Activated naive CD4-positive, alpha-beta T cell treated with anti-CD3 and anti-CD28 coated beads for 36 hours (primary cell): ENCODE results near the gene NDST1. TPM values are rescaled to one million over a fixed set of nuclear protein-coding genes. Genes with fewer than 3 reads are reported as not detected.
"Not testable (repeated sequence)": the region's sequence is repeated elsewhere in the genome, so short reads cannot be mapped to it uniquely, and the experiment has no call there.

ENCODE experiments used
- CTCF ChIA-PET: fragments of 350-600 bp; sonication (Branson Sonifier 250); formaldehyde crosslinking; loops from one replicate; lab custom pipeline; 2021; ENCODE audit warnings: antibody characterized with exemption; lab: Charles Lee
- DNase-seq: peaks from one replicate; pipeline ENCODE4 v3.0.0-alpha.2; 2020
- H3K27ac Mint-ChIP-seq: one replicate; pipeline ENCODE4 v1.8.0; 2021; ENCODE audit warnings: mild to moderate bottlenecking, mixed read lengths
- H3K27me3 Mint-ChIP-seq: one replicate; pipeline ENCODE4 v1.8.0; 2021; ENCODE audit warnings: low read depth, mixed read lengths
- H3K36me3 Mint-ChIP-seq: one replicate; pipeline ENCODE4 v1.8.0; 2021; ENCODE audit warnings: low read depth, mixed read lengths
- H3K4me1 Mint-ChIP-seq: one replicate; pipeline ENCODE4 v1.8.0; 2021; ENCODE audit warnings: low read depth, mixed read lengths
- H3K4me3 Mint-ChIP-seq: one replicate; pipeline ENCODE4 v1.8.0; 2021; ENCODE audit warnings: mild to moderate bottlenecking, moderate library complexity, mixed read lengths
- H3K9me3 Mint-ChIP-seq: one replicate; pipeline ENCODE4 v1.8.0; 2021; ENCODE audit warnings: mixed read lengths
- intact Hi-C: fragments of 100-400 bp; cut with micrococcal nuclease; formaldehyde crosslinking; loops from one replicate; pipeline ENCODE4 v1.15.1; 2023
- total RNA-seq, 2 experiments: library from RNA; stranded (reverse); gene quantifications; one replicate each; pipeline ENCODE4 v1.2.3, GENCODE V29; 2021

NDST1 gene
- total RNA-seq, 2 experiments from 2014 or later, result 2.4 to 3.3 TPM

DNA sequence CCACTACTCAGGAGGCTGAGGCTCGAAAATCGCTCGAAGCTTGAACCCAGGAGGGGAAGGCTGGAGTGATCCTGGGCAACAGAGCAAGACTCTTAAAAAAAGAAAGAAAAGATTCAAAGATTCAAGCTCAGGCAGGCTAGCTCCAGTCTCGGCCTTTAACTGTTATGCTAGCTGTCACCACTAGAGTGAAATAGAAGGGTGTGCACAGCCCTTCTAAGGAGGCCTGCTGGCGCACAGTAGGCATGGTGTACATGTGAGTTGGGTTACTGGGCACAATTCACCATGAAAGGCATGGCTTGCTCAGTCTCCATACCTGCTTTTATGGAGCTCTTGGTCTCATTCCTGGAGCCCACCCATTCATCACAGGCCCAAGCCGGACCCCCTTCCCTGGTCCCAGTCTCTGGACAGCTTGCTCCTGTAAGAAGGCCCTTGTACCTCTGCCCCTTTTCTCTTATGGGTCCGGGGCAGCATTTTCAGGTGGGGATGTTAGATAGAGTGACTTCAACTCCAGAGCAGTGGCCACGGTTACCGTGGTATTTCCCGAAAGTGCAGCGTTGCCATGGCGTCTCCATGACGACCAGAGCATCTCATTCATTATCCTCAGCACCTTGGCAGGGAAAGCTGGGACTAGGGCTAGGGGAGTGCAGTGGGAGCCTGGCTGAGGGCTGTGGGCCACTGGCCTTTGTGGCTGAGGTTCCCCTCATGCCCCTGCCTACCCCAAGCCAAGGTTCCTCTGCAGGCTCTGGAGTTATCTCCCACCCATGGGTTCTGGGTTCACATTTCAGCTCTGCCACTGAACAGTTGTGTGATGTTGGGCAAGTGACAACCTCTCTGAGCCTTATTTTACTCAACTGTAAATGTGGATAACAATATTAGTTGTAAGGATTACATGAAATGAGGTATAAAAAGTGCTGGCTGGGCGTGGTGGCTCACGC lies 5.7 kb downstream of the NDST1 start:
- CTCF ChIA-PET, result interaction anchor here (1.1 to 1.4 kb wide), 2 partner anchors 45 to 139 kb away, joined by 4 read pairs; no protein-coding TSS in a partner anchor
- H3K9me3 Mint-ChIP-seq, result no peaks in the 10 kb centered on the region

DNA sequence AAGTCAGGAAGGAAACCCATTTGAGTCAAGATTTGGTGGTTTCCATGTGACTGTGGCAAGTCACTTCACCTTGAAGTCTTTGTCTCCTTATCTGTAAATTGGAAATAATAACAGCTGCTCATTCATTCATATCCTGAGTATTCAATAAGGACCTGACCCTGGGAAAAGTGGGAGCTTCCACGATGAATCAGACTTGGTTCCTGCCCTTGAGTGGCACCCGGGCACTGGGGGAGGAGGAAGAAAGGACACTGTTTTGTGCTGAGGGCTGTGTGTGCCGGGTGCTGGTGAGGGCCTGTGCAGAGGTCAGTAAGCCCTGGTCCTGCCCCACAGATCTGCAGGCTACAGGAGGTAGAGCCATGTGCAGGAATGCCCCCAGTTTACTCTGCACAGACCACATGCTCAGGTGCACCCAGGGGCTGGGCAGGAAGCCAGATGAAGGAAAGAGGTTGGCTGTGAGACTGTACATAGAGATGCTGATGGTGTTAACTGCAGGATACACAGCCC lies 6.8 kb downstream of the NDST1 start:
- CTCF ChIA-PET, result interaction anchor here (1.1 kb wide), 1 partner anchor 44 kb away, joined by 4 read pairs; no protein-coding TSS in a partner anchor
- H3K9me3 Mint-ChIP-seq, result no peaks in the 10 kb centered on the region
- intact Hi-C loops, result no loop called here

More for the DNA sequence above, 5.7 kb downstream of the NDST1 start:
- Mint-ChIP-seq H3K4me1 (no peaks in the 10 kb centered on the region), H3K27ac (no peak overlapping the region), H3K4me3 (no peak overlapping the region), H3K36me3 (no peaks in the 10 kb centered on the region), H3K27me3 (no peaks in the 10 kb centered on the region)
- intact Hi-C loops, result no loop called here
- DNase-seq, result no peak

DNA sequence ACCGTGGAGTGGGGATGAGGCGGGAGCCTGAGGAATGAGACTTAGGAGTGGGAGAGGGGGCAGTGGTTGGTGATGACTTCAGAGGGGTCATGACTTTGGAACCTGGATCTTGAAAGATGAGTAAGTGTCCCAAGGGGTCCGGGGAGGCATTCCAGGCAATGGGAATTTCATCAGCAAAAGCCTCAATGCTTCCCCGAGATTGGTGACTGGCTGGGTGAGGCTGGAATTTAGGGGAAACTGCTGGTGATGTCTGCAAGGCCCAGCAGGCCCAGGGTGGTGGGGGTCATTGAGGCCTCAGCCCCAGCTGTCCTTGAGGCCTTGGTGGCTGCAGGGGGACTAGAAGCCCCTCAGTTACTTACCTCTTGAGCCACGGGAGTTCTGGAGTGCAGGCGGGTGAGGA lies 7.5 kb downstream of the NDST1 start:
- H3K36me3 Mint-ChIP-seq, result no peaks in the 10 kb centered on the region

More for the DNA sequence above, 6.8 kb downstream of the NDST1 start:
- Mint-ChIP-seq H3K36me3 (no peaks in the 10 kb centered on the region), H3K27ac (no peak overlapping the region), H3K4me1 (no peaks in the 10 kb centered on the region), H3K27me3 (no peaks in the 10 kb centered on the region), H3K4me3 (no peak overlapping the region)
- no peak for DNase-seq

DNA sequence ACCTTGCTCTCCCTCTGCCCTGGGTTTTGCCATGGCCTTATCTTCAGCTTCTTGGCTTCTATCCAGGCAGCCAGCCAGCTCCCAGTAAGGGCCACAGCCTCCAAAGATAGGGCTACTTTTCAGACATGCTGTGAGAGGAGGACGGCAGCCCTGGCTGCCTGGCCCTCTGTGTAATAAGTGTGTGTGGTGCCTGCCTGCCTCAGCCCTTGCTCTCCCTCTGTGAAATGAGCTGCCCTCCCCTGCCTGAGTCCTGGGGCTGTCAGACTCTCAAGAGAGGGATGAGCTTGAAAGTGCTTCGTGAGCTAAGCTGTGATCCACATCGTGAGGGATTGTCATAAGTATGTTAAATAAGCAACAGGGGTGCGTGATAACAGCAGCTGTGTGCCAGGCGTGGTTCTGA lies 8.1 kb downstream of the NDST1 start:
- CTCF ChIA-PET, result interaction anchor here (0.8 to 1.5 kb wide), 2 partner anchors 26 to 46 kb away, joined by 3 to 4 read pairs; no protein-coding TSS in a partner anchor

More for the DNA sequence above, 7.5 kb downstream of the NDST1 start:
- H3K27me3 Mint-ChIP-seq, result no peaks in the 10 kb centered on the region
- intact Hi-C loops, result no loop called here
- no peak overlapping the region for H3K27ac Mint-ChIP-seq
- no peak for DNase-seq
- CTCF ChIA-PET, result interaction anchor here (0.8 to 1.5 kb wide), 2 partner anchors 27 to 46 kb away, joined by 3 to 4 read pairs; no protein-coding TSS in a partner anchor
- no peaks in the 10 kb centered on the region for H3K9me3 Mint-ChIP-seq
- H3K4me3 Mint-ChIP-seq, result no peak overlapping the region
- no peaks in the 10 kb centered on the region for H3K4me1 Mint-ChIP-seq

DNA sequence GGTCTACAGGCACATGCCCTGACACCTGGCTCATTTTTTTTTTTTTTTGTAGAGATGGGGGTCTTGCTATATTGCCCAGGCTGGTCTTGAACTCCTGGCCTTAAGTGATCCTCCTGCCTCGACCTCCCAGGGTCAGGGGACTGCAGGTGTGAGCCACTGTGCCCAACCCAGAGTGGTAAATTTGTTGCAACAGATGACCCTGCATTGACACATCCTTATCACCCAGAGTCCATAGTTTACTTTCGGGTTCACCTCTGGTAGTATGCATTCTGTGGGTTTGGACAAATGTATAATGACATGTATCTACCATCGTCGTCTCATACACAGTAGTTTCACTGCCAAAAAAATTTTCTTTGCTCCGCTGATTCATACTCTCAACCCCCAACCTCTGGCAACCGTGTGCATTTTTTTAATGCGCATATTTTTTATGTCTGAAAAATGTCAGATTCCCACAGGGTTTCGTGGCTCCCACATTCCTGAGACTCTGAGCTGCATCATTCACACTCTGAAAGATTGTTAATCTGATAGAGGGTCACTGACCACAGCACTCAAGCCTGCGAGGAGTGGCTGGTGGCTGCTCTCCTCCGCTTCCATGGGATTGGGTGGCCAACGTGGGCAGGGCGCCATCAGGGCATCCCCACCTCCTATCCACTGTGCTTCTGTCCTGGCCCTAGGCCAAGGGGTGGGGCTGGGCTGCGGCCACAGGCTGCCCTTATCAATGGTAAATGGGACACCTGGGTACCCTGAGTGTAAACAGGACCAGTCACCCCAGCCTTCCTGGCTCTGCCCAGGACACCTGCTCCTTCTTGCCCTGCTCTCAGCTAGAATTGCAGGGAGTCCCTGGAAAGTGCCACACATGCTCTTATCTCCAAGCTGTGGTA lies 9.6 kb downstream of the NDST1 start:
- CTCF ChIA-PET, result interaction anchor here (0.6 kb wide), 1 partner anchor 682 kb away, joined by 3 read pairs; no protein-coding TSS in a partner anchor

More for the DNA sequence above, 8.1 kb downstream of the NDST1 start:
- Mint-ChIP-seq H3K27me3 (no peaks in the 10 kb centered on the region), H3K4me3 (no peak overlapping the region), H3K36me3 (no peaks in the 10 kb centered on the region), H3K4me1 (no peaks in the 10 kb centered on the region), H3K27ac (no peak overlapping the region), H3K9me3 (no peaks in the 10 kb centered on the region)
- no peak for DNase-seq
- intact Hi-C loops, result no loop called here

DNA sequence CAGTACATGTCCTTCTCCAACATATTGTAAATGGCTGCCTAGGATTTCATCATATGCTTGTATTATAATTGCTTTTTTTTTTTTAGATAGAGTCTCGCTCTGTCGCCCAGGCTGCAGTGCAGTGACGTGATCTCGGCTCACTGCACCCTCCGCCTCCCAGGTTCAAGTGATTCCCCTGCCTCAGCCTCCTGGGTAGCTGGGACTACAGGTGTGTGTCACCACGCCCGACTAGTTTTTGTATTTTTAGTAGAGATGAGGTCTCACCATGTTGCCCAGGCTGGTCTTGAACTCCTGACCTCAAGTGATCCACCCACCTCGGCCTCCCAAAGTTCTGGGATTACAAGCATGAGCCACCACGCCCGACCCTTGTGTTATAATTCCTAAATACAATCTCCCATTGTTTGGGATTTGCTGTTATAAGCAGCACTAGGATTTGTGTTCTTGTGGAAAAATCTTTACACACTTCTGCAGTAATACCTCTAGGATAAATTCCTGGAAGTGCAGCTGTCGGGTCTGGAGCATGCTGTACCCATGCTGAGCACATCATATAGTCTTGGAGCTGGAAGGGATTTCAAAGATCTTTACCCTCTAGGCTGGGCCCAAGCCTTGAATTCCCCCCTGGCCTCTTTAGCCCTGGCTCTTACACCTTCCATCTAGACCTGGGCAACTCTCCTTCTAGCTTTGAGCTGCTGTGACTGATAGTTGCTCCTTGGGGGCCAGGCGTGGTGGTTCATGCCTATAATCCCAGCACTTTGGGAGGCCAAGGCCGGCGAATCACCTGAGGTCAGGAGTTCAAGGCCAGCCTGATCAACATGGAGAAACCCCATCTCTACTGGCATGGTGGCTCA lies 11.0 kb downstream of the NDST1 start:
- H3K4me1 Mint-ChIP-seq, DNase-seq, H3K27ac Mint-ChIP-seq, H3K9me3 Mint-ChIP-seq, H3K4me3 Mint-ChIP-seq, H3K27me3 Mint-ChIP-seq, intact Hi-C loops, H3K36me3 Mint-ChIP-seq: not testable (repeated sequence)
- CTCF ChIA-PET, result interaction anchor here (0.6 kb wide), 1 partner anchor 32 kb away, joined by 3 read pairs; no protein-coding TSS in a partner anchor

More for the DNA sequence above, 9.6 kb downstream of the NDST1 start:
- Mint-ChIP-seq H3K27me3 (no peaks in the 10 kb centered on the region), H3K9me3 (no peaks in the 10 kb centered on the region), H3K36me3 (no peaks in the 10 kb centered on the region), H3K27ac (no peak overlapping the region), H3K4me3 (no peak overlapping the region), H3K4me1 (no peaks in the 10 kb centered on the region)
- no peak for DNase-seq
- intact Hi-C loops, result no loop called here

DNA sequence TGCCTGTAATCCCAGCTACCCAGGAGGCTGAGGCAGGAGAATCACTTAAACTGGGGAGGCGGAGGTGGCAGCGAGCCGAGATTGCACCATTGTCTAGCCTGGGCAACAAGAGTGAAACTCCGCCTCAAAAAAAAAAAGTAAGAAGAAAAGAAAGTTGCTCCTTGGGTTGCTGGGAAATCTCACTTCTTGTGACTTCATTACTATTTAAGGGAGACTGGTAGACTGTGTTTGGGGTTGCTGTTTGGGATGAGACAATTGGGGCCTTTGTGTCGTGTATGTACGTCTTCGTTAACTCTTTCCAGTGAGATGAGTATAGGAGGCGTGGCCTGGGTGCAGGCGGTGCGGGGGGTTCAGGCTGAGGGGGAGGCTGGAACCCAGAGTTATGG lies 11.6 kb downstream of the NDST1 start:
- Mint-ChIP-seq H3K27me3 (no peaks in the 10 kb centered on the region), H3K4me1 (no peaks in the 10 kb centered on the region), H3K27ac (no peak overlapping the region), H3K4me3 (no peak overlapping the region), H3K9me3 (no peaks in the 10 kb centered on the region), H3K36me3 (no peaks in the 10 kb centered on the region)
- CTCF ChIA-PET, result interaction anchor here (0.6 kb wide), 1 partner anchor 33 kb away, joined by 3 read pairs; no protein-coding TSS in a partner anchor
- intact Hi-C loops, result no loop called here
- no peak for DNase-seq

DNA sequence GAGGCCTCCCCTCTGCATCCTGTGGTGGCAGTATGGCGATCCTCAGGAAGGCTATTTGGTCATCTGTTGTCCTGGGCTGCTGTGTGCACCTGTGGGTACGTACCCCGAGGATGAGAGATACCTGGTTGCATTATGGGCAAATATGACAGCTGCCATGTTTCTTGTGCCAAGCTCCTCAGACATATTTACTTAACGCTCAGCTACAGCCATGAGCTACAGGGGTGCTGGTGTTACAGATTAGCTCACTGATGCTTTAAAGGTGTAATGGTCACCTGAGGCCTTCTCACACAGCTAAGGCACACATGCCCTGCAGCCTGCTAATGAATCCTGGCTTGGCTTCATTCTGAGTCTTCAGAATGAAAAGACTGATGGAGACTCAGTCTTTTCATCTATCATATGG lies 12.0 kb downstream of the NDST1 start:
- CTCF ChIA-PET, result interaction anchor here (0.9 kb wide), 1 partner anchor 20 kb away, joined by 4 read pairs; no protein-coding TSS in a partner anchor
- Mint-ChIP-seq H3K4me3 (no peak overlapping the region), H3K36me3 (no peaks in the 10 kb centered on the region), H3K27ac (no peak overlapping the region), H3K27me3 (no peaks in the 10 kb centered on the region), H3K9me3 (no peaks in the 10 kb centered on the region), H3K4me1 (no peaks in the 10 kb centered on the region)
- no peak for DNase-seq
- intact Hi-C loops, result no loop called here

DNA sequence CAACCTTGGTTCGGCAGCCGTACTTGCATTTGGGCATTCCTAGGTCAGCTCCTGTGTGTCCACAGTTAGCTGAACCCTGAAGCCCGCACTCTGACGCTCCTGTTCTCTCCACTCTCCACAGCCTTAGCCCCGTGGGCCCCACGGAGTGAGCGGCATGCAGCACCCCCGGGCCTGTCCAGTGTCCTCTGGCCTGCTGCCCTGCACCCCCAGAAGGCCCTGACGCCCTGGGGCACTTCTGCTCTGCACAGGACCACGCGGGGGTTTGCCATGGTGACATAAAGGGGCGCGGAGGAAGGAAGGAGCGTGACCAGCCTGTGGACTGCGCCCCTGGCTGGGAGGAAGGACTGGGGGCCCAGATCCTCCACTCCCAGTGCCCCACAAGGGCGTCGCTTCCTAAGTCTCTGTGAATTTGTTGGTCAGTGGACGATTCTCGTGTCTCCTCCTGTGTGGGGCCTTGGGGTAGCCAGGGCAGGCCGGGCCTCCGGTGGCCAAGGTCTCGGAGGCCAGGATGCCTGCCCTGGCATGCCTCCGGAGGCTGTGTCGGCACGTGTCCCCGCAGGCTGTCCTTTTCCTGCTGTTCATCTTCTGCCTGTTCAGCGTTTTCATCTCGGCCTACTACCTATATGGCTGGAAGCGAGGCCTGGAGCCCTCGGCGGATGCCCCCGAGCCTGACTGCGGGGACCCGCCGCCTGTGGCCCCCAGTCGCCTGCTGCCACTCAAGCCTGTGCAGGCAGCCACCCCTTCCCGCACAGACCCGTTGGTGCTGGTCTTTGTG lies 13.0 kb downstream of the NDST1 start:
- intact Hi-C loops, result no loop called here
- no peaks in the 10 kb centered on the region for H3K9me3 Mint-ChIP-seq
- no peaks in the 10 kb centered on the region for H3K36me3 Mint-ChIP-seq
- no peak overlapping the region for H3K4me3 Mint-ChIP-seq
- no peak for DNase-seq
- no peaks in the 10 kb centered on the region for H3K4me1 Mint-ChIP-seq
- no peaks in the 10 kb centered on the region for H3K27me3 Mint-ChIP-seq
- H3K27ac Mint-ChIP-seq, result no peak overlapping the region
- CTCF ChIA-PET, result interaction anchor here (0.5 to 0.9 kb wide), 2 partner anchors 21 to 1305 kb away, joined by 3 to 4 read pairs; no protein-coding TSS in a partner anchor

DNA sequence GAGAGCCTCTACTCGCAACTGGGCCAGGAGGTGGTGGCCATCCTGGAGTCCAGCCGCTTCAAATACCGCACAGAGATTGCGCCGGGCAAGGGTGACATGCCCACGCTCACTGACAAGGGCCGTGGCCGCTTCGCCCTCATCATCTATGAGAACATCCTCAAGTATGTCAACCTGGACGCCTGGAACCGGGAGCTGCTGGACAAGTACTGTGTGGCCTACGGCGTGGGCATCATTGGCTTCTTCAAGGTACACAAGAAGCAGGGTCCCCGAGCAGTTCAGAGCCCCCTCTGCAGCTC lies 13.5 kb downstream of the NDST1 start:
- H3K4me3 Mint-ChIP-seq, result no peak overlapping the region
- no peaks in the 10 kb centered on the region for H3K4me1 Mint-ChIP-seq
- DNase-seq, result no peak
- no peaks in the 10 kb centered on the region for H3K9me3 Mint-ChIP-seq
- CTCF ChIA-PET, result interaction anchor here (0.5 kb wide), 1 partner anchor 1304 kb away, joined by 3 read pairs; no protein-coding TSS in a partner anchor
- H3K36me3 Mint-ChIP-seq, result no peaks in the 10 kb centered on the region
- no peak overlapping the region for H3K27ac Mint-ChIP-seq
- intact Hi-C loops, result no loop called here
- H3K27me3 Mint-ChIP-seq, result no peaks in the 10 kb centered on the region
